ENCODE measurements around the gene MRPL44.
A peak's percentile ranks its signal among the peaks of the same experiment; 100 is the strongest.

MRPL44 gene

DNA sequence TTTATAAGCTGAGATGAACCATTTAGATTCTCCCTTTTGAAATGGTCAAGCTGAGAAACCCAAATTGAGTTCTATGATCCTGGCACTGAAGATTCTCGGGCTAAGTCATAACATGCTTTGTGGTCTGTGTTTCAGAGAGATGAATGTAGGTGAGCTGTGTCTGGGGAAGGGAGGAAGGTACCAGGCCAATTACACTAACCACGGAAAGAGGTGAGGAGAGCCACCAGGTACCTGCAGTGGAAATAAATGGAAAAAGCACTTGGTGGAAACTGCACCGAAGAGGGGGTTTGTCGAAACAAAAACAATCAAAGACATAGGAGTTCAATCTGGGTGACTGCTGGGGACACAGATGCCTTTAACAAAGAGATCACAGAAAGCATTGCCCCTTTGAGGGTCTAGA is 963 bp upstream of the MRPL44 start:
- peaks cover 3% of the 10 kb centered on the region; the same call in 1 of the 2 replicates for H3K36me3 ChIP-seq (ENCODE audit: insufficient read depth)
- H4K20me1 ChIP-seq (ENCODE audit: insufficient read depth): peaks cover 4% of the 10 kb centered on the region; the same call in 1 of the 2 replicates
- H3K27me3 ChIP-seq (ENCODE audit: insufficient read depth, low read depth): no peaks in the 10 kb centered on the region
- no peak overlapping the region for H3K9ac ChIP-seq
- no peak overlapping the region for H3K27ac ChIP-seq
- no peak overlapping the region for H2AFZ ChIP-seq (ENCODE audit: low read depth)
- H3K4me2 ChIP-seq: peak overlapping the region; percentile 59
- TF ChIP-seq, protein P1, sequence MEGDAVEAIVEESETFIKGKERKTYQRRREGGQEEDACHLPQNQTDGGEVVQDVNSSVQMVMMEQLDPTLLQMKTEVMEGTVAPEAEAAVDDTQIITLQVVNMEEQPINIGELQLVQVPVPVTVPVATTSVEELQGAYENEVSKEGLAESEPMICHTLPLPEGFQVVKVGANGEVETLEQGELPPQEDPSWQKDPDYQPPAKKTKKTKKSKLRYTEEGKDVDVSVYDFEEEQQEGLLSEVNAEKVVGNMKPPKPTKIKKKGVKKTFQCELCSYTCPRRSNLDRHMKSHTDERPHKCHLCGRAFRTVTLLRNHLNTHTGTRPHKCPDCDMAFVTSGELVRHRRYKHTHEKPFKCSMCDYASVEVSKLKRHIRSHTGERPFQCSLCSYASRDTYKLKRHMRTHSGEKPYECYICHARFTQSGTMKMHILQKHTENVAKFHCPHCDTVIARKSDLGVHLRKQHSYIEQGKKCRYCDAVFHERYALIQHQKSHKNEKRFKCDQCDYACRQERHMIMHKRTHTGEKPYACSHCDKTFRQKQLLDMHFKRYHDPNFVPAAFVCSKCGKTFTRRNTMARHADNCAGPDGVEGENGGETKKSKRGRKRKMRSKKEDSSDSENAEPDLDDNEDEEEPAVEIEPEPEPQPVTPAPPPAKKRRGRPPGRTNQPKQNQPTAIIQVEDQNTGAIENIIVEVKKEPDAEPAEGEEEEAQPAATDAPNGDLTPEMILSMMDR (conservative IDR thresholded peaks at IDR 0.05; ENCODE audit: low read depth, low read length): no peak
- H3K4me1 ChIP-seq (ENCODE audit: low read depth, poor library complexity, severe bottlenecking): peaks cover 54% of the 10 kb centered on the region
- H3K4me3 ChIP-seq (IDR thresholded peaks at IDR 0.05; ENCODE audit: insufficient read depth, low read depth, low read length): peak overlapping the region; percentile 12
- peaks cover 38% of the 10 kb centered on the region for H3K79me2 ChIP-seq (ENCODE audit: insufficient read depth, low read depth)

DNA sequence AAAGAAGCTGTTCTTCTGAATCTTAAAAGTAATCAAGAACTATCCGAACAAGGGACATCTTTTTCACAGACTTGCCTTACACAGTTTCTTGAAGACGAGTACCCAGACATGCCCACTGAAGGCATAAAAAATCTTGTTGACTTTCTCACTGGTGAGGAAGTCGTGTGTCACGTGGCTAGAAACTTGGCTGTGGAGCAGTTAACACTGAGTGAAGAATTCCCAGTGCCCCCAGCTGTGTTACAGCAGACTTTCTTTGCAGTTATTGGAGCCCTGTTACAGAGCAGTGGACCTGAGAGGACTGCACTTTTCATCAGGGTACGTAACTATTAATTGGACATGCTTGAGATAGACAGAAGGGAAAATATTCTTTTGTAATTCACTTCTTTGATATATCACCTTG is 2.4 kb downstream of the MRPL44 start:
- Histone ChIP-seq H3K4me3 (IDR thresholded peaks at IDR 0.05; ENCODE audit: insufficient read depth, low read depth, low read length) (no peak overlapping the region), H3K27ac (no peak overlapping the region), H3K36me3 (ENCODE audit: insufficient read depth) (peaks cover 3% of the 10 kb centered on the region; the same call in 1 of the 2 replicates), H3K4me1 (ENCODE audit: low read depth, poor library complexity, severe bottlenecking) (peaks cover 42% of the 10 kb centered on the region), H4K20me1 (ENCODE audit: insufficient read depth) (peaks cover 4% of the 10 kb centered on the region; the same call in 1 of the 2 replicates), H2AFZ (ENCODE audit: low read depth) (no peak overlapping the region), H3K79me2 (ENCODE audit: insufficient read depth, low read depth) (peaks cover 49% of the 10 kb centered on the region), H3K27me3 (ENCODE audit: insufficient read depth, low read depth) (no peaks in the 10 kb centered on the region), H3K4me2 (peak overlapping the region; percentile 90; the same call in 1 of the 2 replicates), H3K9ac (no peak overlapping the region)
- TF ChIP-seq, protein P1 (conservative IDR thresholded peaks at IDR 0.05; ENCODE audit: low read depth, low read length): no peak

DNA sequence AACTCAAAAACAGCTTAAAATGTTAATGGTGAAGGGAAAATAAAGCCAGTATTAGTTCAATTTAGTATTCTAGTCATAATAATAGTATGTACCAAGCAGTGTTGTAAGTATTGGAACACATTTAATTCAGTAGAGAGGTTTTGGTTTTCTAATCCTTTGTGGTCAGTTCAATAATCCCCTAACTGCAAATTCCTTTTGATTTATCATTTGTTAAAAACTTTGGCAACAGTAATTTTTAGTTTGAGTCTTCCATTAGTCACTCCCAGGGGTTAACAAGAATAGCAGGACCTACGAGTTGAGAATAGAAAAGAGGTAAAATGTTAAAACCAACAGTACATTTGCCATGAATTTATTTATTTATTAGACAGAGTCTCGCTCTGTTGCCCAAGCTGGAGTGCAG is 10.7 kb downstream of the MRPL44 start:
- TF ChIP-seq, protein P1 (conservative IDR thresholded peaks at IDR 0.05; ENCODE audit: low read depth, low read length): no peak
- Histone ChIP-seq H3K27ac (no peak overlapping the region), H3K79me2 (ENCODE audit: insufficient read depth, low read depth) (no peaks in the 10 kb centered on the region; the same call in 1 of the 2 replicates), H2AFZ (ENCODE audit: low read depth) (no peak overlapping the region), H3K27me3 (ENCODE audit: insufficient read depth, low read depth) (no peaks in the 10 kb centered on the region), H3K36me3 (ENCODE audit: insufficient read depth) (no peaks in the 10 kb centered on the region), H3K4me1 (ENCODE audit: low read depth, poor library complexity, severe bottlenecking) (no peaks in the 10 kb centered on the region), H3K9ac (no peak overlapping the region), H3K4me2 (no peak overlapping the region), H4K20me1 (ENCODE audit: insufficient read depth) (peaks cover 3% of the 10 kb centered on the region; the same call in 1 of the 2 replicates), H3K4me3 (IDR thresholded peaks at IDR 0.05; ENCODE audit: insufficient read depth, low read depth, low read length) (no peak overlapping the region)

DNA sequence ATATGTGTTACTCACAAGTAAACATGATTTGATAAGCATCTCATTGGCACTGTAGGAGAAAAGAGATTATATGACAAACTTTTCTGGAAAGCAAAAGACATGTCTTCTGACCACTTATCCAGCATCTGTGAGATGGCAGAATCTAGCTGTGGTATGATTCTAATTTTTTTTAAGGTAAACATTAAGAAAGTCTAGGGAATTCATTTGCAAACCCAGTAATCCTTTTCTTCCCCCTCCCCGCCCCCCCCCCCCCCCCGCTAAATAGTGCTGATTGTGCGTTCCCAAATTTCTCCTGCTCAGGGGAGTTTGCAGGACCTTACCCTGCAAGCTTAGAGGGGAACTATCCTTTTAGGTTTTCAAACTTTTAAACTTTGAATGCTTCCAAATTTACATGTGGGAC is 12.1 kb downstream of the MRPL44 start:
- peaks cover 3% of the 10 kb centered on the region; the same call in 1 of the 2 replicates for H4K20me1 ChIP-seq (ENCODE audit: insufficient read depth)
- H3K27ac ChIP-seq: no peak overlapping the region
- H3K4me1 ChIP-seq (ENCODE audit: low read depth, poor library complexity, severe bottlenecking): no peaks in the 10 kb centered on the region
- H3K27me3 ChIP-seq (ENCODE audit: insufficient read depth, low read depth): no peaks in the 10 kb centered on the region
- H3K9ac ChIP-seq: no peak overlapping the region
- H2AFZ ChIP-seq (ENCODE audit: low read depth): no peak overlapping the region
- H3K4me2 ChIP-seq: no peak overlapping the region
- no peak overlapping the region for H3K4me3 ChIP-seq (IDR thresholded peaks at IDR 0.05; ENCODE audit: insufficient read depth, low read depth, low read length)
- TF ChIP-seq, protein P1 (conservative IDR thresholded peaks at IDR 0.05; ENCODE audit: low read depth, low read length): no peak
- H3K79me2 ChIP-seq (ENCODE audit: insufficient read depth, low read depth): no peaks in the 10 kb centered on the region
- H3K36me3 ChIP-seq (ENCODE audit: insufficient read depth): no peaks in the 10 kb centered on the region

Measured in KMS-11 (cell line).